K562 (cell line): ENCODE results near the gene ODF4.

Source experiments
- BDP1 ChIP-seq: IDR thresholded peaks from 3 replicates; pipeline ENCODE4 v1.6.1; 2011; ENCODE audit not compliant: insufficient read length, insufficient read depth
- HNRNPUL1 ChIP-seq: fragments of 200-400 bp; formaldehyde crosslinking; IDR thresholded peaks from 2 replicates; pipeline ENCODE4 v1.6.1; 2017; ENCODE audit warnings: low read length
- MXI1 ChIP-seq: IDR thresholded peaks from 2 replicates; pipeline ENCODE4 v1.6.1; 2011; ENCODE audit warnings: low read depth, mild to moderate bottlenecking, improper control_type of control experiment, low read length
- POLR2A ChIP-seq: fragments of 450-650 bp; conservative IDR thresholded peaks from 2 replicates; pipeline ENCODE4 v1.6.1; 2016
- POLR2AphosphoS5 ChIP-seq: IDR thresholded peaks from 2 replicates; pipeline ENCODE4 v1.6.1; 2011; ENCODE audit warnings: mild to moderate bottlenecking, low read depth, low read length, moderate library complexity; ENCODE audit not compliant: control insufficient read depth, insufficient read depth
- TRIM24 ChIP-seq, 2 experiments: fragments of 450-650 bp; IDR thresholded peaks; 2 replicates each; pipeline ENCODE4 v1.6.1; 2016
- ZNF584 ChIP-seq: fragments of 200-800 bp; sonication (Bioruptor generic); IDR thresholded peaks from 2 replicates; pipeline ENCODE4 v1.6.1; 2016; ENCODE audit warnings: low read depth, mild to moderate bottlenecking, missing genetic modification characterization, missing compliant biosample characterization
- TF ChIP-seq, protein P1 (sequence below): fragments of 450-650 bp; IDR thresholded peaks from 2 replicates; pipeline ENCODE4 v1.6.1; 2017; ENCODE audit warnings: antibody characterized with exemption, mild to moderate bottlenecking
- TF ChIP-seq, protein P2 (sequence below): sonication (generic); formaldehyde crosslinking; IDR thresholded peaks from 2 replicates; pipeline ENCODE4 v1.5.0; 2020; ENCODE audit warnings: missing genetic modification reagents
- TF ChIP-seq, protein P3 (sequence below), 3 experiments: IDR thresholded peaks in 2 of 3; conservative IDR thresholded peaks in 1 of 3; 2 replicates each; pipeline ENCODE4 v1.5.1; 2011 to 2012; ENCODE audit warnings: low read length in 3 of 3, mild to moderate bottlenecking in 3 of 3, control low read depth in 2 of 3, improper control_type of control experiment in 1 of 3, inconsistent platforms in 1 of 3, low read depth in 1 of 3, mixed read lengths in 1 of 3, moderate library complexity in 1 of 3; ENCODE audit not compliant: insufficient read depth in 2 of 3

- TF ChIP-seq, protein P1, sequence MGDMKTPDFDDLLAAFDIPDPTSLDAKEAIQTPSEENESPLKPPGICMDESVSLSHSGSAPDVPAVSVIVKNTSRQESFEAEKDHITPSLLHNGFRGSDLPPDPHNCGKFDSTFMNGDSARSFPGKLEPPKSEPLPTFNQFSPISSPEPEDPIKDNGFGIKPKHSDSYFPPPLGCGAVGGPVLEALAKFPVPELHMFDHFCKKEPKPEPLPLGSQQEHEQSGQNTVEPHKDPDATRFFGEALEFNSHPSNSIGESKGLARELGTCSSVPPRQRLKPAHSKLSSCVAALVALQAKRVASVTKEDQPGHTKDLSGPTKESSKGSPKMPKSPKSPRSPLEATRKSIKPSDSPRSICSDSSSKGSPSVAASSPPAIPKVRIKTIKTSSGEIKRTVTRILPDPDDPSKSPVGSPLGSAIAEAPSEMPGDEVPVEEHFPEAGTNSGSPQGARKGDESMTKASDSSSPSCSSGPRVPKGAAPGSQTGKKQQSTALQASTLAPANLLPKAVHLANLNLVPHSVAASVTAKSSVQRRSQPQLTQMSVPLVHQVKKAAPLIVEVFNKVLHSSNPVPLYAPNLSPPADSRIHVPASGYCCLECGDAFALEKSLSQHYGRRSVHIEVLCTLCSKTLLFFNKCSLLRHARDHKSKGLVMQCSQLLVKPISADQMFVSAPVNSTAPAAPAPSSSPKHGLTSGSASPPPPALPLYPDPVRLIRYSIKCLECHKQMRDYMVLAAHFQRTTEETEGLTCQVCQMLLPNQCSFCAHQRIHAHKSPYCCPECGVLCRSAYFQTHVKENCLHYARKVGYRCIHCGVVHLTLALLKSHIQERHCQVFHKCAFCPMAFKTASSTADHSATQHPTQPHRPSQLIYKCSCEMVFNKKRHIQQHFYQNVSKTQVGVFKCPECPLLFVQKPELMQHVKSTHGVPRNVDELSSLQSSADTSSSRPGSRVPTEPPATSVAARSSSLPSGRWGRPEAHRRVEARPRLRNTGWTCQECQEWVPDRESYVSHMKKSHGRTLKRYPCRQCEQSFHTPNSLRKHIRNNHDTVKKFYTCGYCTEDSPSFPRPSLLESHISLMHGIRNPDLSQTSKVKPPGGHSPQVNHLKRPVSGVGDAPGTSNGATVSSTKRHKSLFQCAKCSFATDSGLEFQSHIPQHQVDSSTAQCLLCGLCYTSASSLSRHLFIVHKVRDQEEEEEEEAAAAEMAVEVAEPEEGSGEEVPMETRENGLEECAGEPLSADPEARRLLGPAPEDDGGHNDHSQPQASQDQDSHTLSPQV = no peak
- TF ChIP-seq, protein P2, sequence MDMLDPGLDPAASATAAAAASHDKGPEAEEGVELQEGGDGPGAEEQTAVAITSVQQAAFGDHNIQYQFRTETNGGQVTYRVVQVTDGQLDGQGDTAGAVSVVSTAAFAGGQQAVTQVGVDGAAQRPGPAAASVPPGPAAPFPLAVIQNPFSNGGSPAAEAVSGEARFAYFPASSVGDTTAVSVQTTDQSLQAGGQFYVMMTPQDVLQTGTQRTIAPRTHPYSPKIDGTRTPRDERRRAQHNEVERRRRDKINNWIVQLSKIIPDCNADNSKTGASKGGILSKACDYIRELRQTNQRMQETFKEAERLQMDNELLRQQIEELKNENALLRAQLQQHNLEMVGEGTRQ = no peak
- TF ChIP-seq HNRNPUL1 (no peak), POLR2AphosphoS5 (no peak), ZNF584 (no peak), TRIM24 (IDR thresholded peaks at IDR 0.05) (no peak), MXI1 (no peak), BDP1 (no peak), POLR2A (no peak)
- TF ChIP-seq, protein P3, sequence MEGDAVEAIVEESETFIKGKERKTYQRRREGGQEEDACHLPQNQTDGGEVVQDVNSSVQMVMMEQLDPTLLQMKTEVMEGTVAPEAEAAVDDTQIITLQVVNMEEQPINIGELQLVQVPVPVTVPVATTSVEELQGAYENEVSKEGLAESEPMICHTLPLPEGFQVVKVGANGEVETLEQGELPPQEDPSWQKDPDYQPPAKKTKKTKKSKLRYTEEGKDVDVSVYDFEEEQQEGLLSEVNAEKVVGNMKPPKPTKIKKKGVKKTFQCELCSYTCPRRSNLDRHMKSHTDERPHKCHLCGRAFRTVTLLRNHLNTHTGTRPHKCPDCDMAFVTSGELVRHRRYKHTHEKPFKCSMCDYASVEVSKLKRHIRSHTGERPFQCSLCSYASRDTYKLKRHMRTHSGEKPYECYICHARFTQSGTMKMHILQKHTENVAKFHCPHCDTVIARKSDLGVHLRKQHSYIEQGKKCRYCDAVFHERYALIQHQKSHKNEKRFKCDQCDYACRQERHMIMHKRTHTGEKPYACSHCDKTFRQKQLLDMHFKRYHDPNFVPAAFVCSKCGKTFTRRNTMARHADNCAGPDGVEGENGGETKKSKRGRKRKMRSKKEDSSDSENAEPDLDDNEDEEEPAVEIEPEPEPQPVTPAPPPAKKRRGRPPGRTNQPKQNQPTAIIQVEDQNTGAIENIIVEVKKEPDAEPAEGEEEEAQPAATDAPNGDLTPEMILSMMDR (IDR thresholded peaks at IDR 0.05 in 2 of 3, conservative IDR thresholded peaks at IDR 0.05 in 1 of 3; ENCODE audit: insufficient read depth in 2 of 3, low read depth in 1 of 3, low read length in 3 of 3) = no peak
Observed at GRCh38 chr17:8377422-8377821, 37.8 kb downstream of the ODF4 start.
